GM13977 (cell line): ENCODE data around the gene ATP8A2.

ENCODE experiments used
- DNase-seq: peaks from one replicate; pipeline ENCODE4 v3.0.0; 2012; ENCODE audit warnings: low spot score
- in situ Hi-C: fragments of 300-500 bp; cut with MboI; formaldehyde crosslinking; loops from one replicate; pipeline ENCODE4 v1.12.0; 2022; ENCODE audit warnings: low sequenced_read_pairs, low pct_unique_long_range_greater_than_20kb, mixed read lengths, inconsistent platforms; ENCODE audit not compliant: unreplicated experiment
- TF ChIP-seq, protein P1 (sequence below): IDR thresholded peaks from 2 replicates; pipeline ENCODE4 v1.5.1; 2012; ENCODE audit warnings: mild to moderate bottlenecking, control low read depth; ENCODE audit not compliant: insufficient read depth; ENCODE audit errors: extremely low read depth, missing control alignments

The ATP8A2 gene

DNA sequence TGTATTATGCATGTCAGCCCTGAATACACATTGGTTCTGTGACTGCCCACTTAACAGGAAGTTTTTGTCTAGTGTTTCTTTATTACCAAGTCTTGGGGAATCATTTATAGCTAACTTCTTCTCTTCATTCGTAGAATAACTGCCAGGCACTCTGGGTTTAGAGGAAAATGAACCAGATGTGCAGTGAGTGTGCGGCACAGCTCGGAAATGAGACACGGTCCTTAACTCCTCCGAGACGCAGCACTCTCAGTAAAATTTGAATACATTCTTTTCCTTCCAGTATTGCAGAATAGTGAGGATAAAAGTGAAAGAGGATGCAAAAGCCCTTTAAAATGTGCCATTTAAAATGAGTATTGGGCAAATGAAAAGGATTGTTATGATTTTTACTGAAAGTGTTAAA lies 29.2 kb downstream of the ATP8A2 start:
- DNase-seq, result no peak
- TF ChIP-seq, protein P1, sequence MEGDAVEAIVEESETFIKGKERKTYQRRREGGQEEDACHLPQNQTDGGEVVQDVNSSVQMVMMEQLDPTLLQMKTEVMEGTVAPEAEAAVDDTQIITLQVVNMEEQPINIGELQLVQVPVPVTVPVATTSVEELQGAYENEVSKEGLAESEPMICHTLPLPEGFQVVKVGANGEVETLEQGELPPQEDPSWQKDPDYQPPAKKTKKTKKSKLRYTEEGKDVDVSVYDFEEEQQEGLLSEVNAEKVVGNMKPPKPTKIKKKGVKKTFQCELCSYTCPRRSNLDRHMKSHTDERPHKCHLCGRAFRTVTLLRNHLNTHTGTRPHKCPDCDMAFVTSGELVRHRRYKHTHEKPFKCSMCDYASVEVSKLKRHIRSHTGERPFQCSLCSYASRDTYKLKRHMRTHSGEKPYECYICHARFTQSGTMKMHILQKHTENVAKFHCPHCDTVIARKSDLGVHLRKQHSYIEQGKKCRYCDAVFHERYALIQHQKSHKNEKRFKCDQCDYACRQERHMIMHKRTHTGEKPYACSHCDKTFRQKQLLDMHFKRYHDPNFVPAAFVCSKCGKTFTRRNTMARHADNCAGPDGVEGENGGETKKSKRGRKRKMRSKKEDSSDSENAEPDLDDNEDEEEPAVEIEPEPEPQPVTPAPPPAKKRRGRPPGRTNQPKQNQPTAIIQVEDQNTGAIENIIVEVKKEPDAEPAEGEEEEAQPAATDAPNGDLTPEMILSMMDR, result no peak

DNA sequence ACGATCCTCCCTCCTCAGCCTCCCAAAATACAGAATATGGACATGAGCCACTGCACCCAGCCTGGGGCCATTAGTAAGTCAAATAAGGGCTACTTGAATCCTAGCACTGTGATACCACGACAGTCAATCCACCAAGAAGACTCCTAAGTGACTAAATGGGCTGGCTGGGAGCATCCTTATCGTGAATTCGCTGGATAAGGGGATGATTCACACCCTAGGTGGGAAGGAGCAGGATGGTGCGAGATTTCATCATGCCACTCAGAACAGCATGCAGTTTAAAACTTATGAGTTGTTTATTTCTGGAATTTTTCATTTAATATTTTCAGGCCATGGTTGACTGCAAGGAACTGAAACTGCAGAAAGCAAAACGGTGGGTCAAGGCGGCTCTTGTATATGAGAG lies 30.2 kb downstream of the ATP8A2 start:
- no peak for DNase-seq
- in situ Hi-C loops, result no loop called here
- TF ChIP-seq, protein P1, result no peak

More for the DNA sequence above, 29.2 kb downstream of the ATP8A2 start:
- in situ Hi-C loops, result no loop called here

DNA sequence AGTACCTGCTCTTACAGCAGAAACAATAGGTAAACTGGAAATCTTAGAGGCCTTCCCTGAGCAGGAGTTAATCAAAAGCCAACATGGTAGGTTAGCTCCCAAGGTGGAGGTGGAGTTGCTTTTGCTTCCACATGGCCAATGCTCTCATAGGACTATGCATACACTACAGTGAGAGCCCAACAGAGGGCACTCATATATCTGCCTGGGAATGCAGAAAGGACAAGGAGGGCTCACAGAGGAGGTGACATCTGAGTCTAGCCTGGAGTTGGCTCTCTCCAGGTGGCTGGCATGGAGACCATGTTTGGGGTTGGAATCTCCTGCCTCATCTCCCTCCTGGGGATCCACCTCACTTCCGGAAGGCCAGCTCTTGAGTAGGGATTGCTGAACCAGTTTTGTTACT lies 34.6 kb downstream of the ATP8A2 start:
- DNase-seq, result no peak
- in situ Hi-C loops, result no loop called here
- TF ChIP-seq, protein P1, result peak; percentile 5

DNA sequence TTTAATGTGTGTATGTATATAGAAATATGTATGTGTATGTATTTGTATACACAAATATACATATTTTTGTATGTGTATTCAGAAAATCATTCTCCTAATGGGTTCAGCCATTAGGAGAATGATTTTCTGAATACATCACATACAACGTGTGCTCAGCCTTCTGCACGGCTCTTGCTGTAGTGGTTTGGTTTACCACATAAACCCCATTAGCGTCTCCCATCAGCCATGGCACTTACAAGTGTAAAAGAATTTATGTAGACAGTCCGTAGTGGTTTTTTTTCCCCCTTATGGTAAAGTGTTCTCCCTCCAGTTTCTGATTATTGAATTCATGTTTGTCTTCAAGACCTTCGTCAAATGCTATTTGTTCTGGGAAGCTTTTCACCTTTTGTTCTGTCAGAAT lies 38.2 kb downstream of the ATP8A2 start:
- in situ Hi-C loops, result no loop called here
- DNase-seq, result no peak
- TF ChIP-seq, protein P1, result no peak

DNA sequence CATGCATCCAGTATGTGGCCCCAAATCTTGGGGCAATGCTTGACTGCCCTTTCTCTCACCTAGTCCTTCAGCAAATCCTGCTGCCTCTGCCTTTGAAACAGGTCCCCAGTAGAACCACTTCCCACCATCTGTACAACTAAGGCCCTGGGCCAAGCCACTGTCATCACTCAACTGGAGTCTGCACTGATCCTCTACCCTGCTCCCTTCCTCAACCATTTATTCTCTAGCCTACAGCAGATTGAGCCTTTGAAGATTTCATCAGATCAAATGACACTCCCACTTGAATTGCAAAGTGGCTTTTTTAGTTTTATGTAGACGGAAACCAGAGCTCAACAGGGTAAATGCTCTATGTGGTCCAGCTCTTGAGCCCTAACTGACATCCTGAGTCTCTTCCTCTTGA lies 43.5 kb downstream of the ATP8A2 start:
- DNase-seq, result no peak
- TF ChIP-seq, protein P1, result no peak
- in situ Hi-C loops, result no loop called here

DNA sequence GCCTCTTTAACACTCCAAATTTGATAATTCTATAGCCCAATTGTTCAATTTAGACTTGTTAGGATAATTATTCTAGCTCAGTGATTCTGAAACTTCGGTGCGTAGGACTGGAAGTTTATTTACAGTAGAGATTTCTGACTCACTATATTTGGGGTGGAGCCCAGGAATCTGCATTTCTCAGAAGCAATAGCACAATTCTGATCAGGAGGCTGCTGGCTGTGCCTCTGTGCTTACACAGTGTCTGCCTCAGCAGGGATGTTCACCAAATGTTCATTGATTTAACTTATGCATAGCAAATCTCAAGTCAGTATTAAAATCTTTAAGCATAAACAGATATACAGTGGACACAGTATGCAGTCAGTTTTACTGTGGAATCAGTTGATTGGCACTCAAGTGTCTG lies 45.8 kb downstream of the ATP8A2 start:
- DNase-seq, result no peak
- in situ Hi-C loops, result no loop called here

More for the DNA sequence above, 45.8 kb downstream of the ATP8A2 start:
- TF ChIP-seq, protein P1, result no peak
